ENCODE results near the gene NATD1.

GRCh38 chr17:21231533-21231932, 21.7 kb downstream of the NATD1 start:
- TF ChIP-seq, protein P1, sequence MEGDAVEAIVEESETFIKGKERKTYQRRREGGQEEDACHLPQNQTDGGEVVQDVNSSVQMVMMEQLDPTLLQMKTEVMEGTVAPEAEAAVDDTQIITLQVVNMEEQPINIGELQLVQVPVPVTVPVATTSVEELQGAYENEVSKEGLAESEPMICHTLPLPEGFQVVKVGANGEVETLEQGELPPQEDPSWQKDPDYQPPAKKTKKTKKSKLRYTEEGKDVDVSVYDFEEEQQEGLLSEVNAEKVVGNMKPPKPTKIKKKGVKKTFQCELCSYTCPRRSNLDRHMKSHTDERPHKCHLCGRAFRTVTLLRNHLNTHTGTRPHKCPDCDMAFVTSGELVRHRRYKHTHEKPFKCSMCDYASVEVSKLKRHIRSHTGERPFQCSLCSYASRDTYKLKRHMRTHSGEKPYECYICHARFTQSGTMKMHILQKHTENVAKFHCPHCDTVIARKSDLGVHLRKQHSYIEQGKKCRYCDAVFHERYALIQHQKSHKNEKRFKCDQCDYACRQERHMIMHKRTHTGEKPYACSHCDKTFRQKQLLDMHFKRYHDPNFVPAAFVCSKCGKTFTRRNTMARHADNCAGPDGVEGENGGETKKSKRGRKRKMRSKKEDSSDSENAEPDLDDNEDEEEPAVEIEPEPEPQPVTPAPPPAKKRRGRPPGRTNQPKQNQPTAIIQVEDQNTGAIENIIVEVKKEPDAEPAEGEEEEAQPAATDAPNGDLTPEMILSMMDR (IDR thresholded peaks at IDR 0.05): no peak
- no peak for TF ChIP-seq POLR2A (IDR thresholded peaks at IDR 0.05)
